Right cardiac atrium (tissue), 5 donors: ENCODE measurements around the gene MAMDC4. TPM values are rescaled to one million over a fixed set of nuclear protein-coding genes. Genes with fewer than 3 reads are reported as not detected.
"Not testable (repeated sequence)": the region's sequence is repeated elsewhere in the genome, so short reads cannot be mapped to it uniquely, and the experiment has no call there.

Source experiments
- ATAC-seq, 2 donors: fragments of 200-7000 bp; cut with Tn5 transposase; one replicate each; pipeline versions ENCODE4 v1.8.0 to v1.9.1; 2020; ENCODE audit warnings: moderate library complexity in 2 of 2, mild to moderate bottlenecking in 1 of 2
- DNase-seq, 3 donors: peaks; one replicate each; pipeline ENCODE4 v3.0.0-alpha.2; 2020
- H3K27ac ChIP-seq: one replicate; pipeline ENCODE4 v1.5.1; 2013; ENCODE audit warnings: mild to moderate bottlenecking, low read length, control low read depth, moderate library complexity
- H3K27me3 ChIP-seq: one replicate; pipeline ENCODE4 v1.6.1; 2013; ENCODE audit not compliant: control insufficient read depth, insufficient read depth
- H3K4me1 ChIP-seq: one replicate; pipeline ENCODE4 v1.6.1; 2013; ENCODE audit warnings: low read length; ENCODE audit not compliant: control insufficient read depth, insufficient read depth
- H3K4me3 ChIP-seq: one replicate; pipeline ENCODE4 v1.5.1; 2013; ENCODE audit warnings: low read length, control low read depth
- H3K9me3 ChIP-seq: one replicate; pipeline ENCODE4 v1.6.1; 2013; ENCODE audit warnings: low read length; ENCODE audit not compliant: control insufficient read depth
- WGBS: extraction: QIAGEN DNeasy Blood & Tissue Kit; methylation state at CpG from one replicate; pipeline ENCODE4 v1.1.7; 2013; 5-methylcytosine and 5-hydroxymethylcytosine counted together
- intact Hi-C, 4 donors: fragments of 100-400 bp; cut with DNase I; formaldehyde crosslinking; loops; one replicate each; pipeline versions ENCODE4 v1.11.0 to v1.14.0; 2022 to 2023
- polyA plus RNA-seq: library from polyadenylated mRNA; stranded (reverse); fragments of 200-250 nt; gene quantifications from one replicate; pipeline ENCODE4 v1.2.3, GENCODE V29; 2013
- total RNA-seq, 4 donors: library from RNA; stranded (reverse); fragmentation: NEBNext Ultra II Directional; extraction: Animal tissue kit (Norgen Biotek cat#: 25700); gene quantifications; one replicate each; pipeline ENCODE4 v1.2.1, GENCODE V29; 2021
- donor health status: healthy with polysubstance abuse.
- donor health status: DM: no; HTN: yes; CAD: no.
- donor health status: DM: no; HTN: no; CAD: no.
- donor health status: DM: no; HTN: yes; CAD: no; lungs with severe emphysema.
- donor health status: DM: yes; HTN: yes; CAD: no.

Gene MAMDC4
- total and polyA plus RNA-seq, 5 donors, result 3.0 to 10.8 (median 5.2) TPM

DNA sequence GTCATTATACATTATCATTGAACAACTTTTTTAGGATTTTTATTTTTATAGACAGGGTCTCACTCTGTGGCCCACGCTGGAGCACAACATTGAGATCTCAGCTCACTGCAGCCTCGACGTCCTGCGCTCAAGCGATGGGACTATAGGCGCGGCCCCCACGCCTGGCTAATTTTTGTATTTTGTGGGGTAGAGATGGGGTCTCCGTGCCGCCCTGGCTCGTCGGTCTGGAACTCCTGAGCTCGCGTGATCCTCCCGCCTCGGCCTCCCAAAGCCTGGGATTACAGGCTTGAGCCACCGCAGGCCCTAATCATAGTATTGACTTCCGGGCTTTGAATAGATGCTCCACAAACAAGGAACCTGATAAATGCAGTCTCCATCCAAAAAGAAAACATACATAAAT lies 15.3 kb downstream of the MAMDC4 start:
- ATAC-seq (no peak), DNase-seq (peak in 1 of 3 donors; percentile 15)
- H3K4me1 ChIP-seq, result peaks cover 7% of the 10 kb centered on the region
- H3K9me3 ChIP-seq, result no peaks in the 10 kb centered on the region
- H3K27me3 ChIP-seq, result no peaks in the 10 kb centered on the region
- 97% methylated on average over 18 of the region's 18 CpGs for WGBS
- H3K27ac ChIP-seq, result no peak overlapping the region
- intact Hi-C loops, result no loop called here
- H3K4me3 ChIP-seq, result no peak overlapping the region

DNA sequence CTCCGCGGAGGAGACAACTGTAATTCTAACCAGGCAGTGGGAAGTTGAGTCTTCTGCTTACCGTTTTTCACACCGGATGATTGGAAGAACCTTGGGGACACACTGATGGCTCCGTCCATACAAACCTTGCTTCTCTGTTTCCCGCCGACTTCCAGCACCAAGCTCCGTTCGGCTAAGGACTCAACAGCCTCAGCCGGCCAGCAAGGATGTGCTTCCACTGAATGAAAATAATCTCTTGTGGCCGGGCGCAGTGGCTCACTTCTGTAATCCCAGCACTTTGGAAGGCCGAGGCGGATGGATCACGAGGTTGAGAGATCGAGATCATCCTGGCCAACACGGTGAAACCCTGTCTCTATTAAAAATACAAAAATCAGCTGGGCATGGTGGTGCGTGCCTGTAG lies 15.8 kb downstream of the MAMDC4 start:
- Histone ChIP-seq H3K9me3 (no peaks in the 10 kb centered on the region), H3K4me1 (peaks cover 7% of the 10 kb centered on the region), H3K4me3 (no peak overlapping the region), H3K27ac (no peak overlapping the region), H3K27me3 (no peaks in the 10 kb centered on the region)
- 98% methylated on average over 18 of the region's 18 CpGs for WGBS
- ATAC-seq (no peak), DNase-seq (peak in 1 of 3 donors; percentile 42)
- intact Hi-C loops, result no loop called here

DNA sequence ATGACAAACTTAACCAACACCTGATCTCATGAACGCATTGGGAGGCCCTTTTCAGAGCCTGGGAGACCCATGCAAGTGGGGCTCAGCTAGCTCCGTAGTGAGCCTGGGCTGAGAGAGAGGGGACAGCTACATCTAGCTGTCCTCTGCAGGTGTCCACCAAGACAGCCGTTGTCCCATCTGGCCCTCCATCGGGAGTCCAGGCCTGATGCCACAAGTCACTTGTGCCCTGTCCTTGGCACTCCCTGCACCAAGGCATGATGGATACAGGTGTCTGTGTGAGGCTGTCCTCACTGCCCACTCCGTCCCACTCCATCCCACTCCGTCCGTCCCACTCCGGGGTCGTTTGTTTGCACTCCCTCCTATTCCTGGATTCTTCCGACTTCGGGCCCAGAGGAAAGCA lies 16.5 kb downstream of the MAMDC4 start:
- H3K27me3 ChIP-seq, result no peaks in the 10 kb centered on the region
- ATAC-seq (no peak), DNase-seq (peak in 1 of 3 donors; percentile 37)
- H3K4me3 ChIP-seq, result no peak overlapping the region
- no peak overlapping the region for H3K27ac ChIP-seq
- intact Hi-C loops, result no loop called here
- H3K9me3 ChIP-seq, result no peaks in the 10 kb centered on the region
- WGBS, result 93% methylated on average over 11 of the region's 11 CpGs
- peaks cover 7% of the 10 kb centered on the region for H3K4me1 ChIP-seq

DNA sequence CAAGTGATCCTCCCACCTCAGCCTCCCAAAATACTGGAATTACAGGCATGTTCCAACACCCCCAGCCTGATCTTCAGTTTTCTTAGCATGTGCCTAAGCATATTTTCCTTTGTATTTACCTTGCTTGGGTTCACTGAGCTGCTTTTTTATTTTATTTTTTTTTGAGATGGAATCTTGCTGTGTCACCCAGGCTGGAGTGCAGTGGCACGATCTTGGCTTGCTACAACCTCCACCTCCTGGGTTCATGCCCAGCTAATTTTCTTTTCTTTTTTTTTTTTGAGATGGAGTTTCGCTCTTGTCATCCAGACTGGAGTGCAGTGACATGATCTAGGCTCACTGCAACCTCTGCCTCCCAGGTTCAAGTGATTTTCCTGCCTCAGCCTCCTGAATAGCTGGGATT lies 17.5 kb downstream of the MAMDC4 start:
- DNase-seq, H3K4me1 ChIP-seq, H3K27me3 ChIP-seq, intact Hi-C loops, H3K27ac ChIP-seq, H3K4me3 ChIP-seq, ATAC-seq, H3K9me3 ChIP-seq: not testable (repeated sequence)
- WGBS, result 94% methylated on average over 2 of the region's 2 CpGs

DNA sequence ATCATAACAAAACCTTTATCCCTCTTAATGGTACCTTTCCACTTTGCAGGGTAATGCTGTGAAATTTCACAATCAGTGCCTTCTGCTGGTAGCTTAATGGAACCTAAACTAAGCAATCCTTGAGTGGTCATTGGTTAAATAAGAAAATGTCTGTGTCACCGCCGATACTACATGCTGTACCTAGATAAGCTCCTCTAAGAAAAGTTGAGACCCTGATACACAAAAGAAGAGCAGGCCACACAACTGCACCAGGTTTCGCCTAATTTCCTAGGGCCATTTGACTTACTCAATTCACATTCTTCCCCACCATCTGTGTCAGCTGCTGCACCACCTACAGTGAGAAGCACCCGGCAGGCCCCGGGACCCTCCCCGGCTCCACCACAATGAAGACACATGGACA lies 23.0 kb downstream of the MAMDC4 start:
- ATAC-seq (no peak), DNase-seq (peak in 1 of 3 donors; percentile 17)
- H3K27me3 ChIP-seq, result no peaks in the 10 kb centered on the region
- intact Hi-C loops, result no loop called here
- H3K4me3 ChIP-seq, result no peak overlapping the region
- H3K27ac ChIP-seq, result no peak overlapping the region
- WGBS, result 95% methylated on average over 6 of the region's 6 CpGs
- H3K9me3 ChIP-seq, result no peaks in the 10 kb centered on the region
- no peaks in the 10 kb centered on the region for H3K4me1 ChIP-seq

DNA sequence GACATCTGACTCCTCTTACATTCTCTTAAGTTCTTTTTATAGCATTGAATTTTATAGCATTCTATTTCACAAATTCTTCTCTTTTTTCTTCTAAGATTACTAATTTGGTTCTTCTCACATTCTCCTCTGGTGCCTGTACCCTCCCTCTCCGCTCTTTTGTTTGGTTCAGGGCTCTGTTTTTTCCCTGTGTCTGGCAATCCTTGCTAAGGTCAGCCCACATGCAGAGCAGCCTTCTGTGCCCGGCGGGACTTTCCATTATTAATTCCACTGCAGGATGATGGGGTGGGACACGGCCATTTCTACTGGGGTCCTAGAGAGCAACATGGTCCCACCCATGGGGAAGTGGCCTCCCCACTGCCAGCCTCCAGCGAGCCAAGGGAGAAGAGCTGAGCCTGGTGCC lies 24.3 kb downstream of the MAMDC4 start:
- Histone ChIP-seq H3K4me1 (no peaks in the 10 kb centered on the region), H3K27me3 (no peaks in the 10 kb centered on the region), H3K27ac (no peak overlapping the region), H3K4me3 (no peak overlapping the region), H3K9me3 (no peaks in the 10 kb centered on the region)
- intact Hi-C loops, result no loop called here
- no peak for ATAC-seq
- peak in 1 of 3 donors; percentile 2 for DNase-seq
- WGBS, result 89% methylated on average over 5 of the region's 5 CpGs

DNA sequence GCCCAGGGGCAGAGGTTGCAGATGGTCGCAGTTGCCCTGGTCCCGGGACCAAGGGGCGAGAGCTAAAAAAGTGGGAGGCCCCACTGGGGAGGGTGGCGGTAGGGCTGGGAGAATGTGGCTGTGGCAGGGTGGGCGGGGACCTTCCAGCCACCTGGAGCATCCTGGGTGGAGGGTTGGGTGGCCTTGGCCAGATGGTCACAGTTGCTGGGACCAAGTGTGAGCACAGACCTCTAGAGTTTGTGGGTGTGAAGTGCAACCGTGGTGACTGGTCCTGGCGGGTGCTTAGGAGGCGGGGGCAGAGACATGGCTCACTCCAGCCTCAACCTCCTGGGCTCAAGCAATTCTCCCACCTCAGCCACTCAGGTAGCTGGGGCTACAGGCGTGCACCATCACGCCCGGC lies 28.5 kb downstream of the MAMDC4 start:
- H3K27ac ChIP-seq, result no peak overlapping the region
- H3K4me3 ChIP-seq, result no peak overlapping the region
- DNase-seq, result peak in 1 of 3 donors; percentile 3
- no peaks in the 10 kb centered on the region for H3K4me1 ChIP-seq
- H3K9me3 ChIP-seq, result no peaks in the 10 kb centered on the region
- intact Hi-C loops, result loop anchor here in 1 of 4 donors (5.0 kb wide), 1 partner anchor 62 kb away; the partner anchor contains the start of gene FBXW5
- peak in 1 of 2 donors; percentile 14 for ATAC-seq
- H3K27me3 ChIP-seq, result no peaks in the 10 kb centered on the region
- WGBS, result 83% methylated on average over 11 of the region's 11 CpGs

DNA sequence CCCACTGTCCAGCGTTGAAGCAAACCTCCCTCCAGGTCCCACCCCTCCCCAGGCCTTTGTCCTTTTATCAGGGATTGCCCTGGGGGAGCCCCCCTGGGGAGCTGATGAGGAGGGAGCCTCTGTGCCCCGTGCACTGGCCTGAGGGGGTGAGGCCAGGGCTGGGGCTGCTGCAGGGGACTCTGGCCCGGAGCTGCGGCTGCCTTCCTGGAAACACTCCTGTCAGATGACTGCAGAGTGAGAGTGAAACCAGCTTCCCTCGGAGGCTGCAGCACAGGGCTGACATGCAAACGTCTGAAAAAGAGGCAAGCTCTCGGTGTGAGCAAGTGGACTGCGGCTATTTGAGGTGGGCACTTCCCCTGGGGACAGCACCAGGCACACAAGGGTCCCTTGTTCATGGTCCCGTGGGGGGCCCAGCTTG lies 29.6 kb downstream of the MAMDC4 start:
- WGBS, result 15% methylated on average over 9 of the region's 9 CpGs
- H3K4me3 ChIP-seq, result no peak overlapping the region
- ATAC-seq (no peak), DNase-seq (peak in 1 of 3 donors; percentile 42)
- no peaks in the 10 kb centered on the region for H3K9me3 ChIP-seq
- H3K27me3 ChIP-seq, result no peaks in the 10 kb centered on the region
- intact Hi-C loops, result loop anchor here in 1 of 4 donors (5.0 kb wide), 1 partner anchor 61 kb away; the partner anchor contains the start of gene FBXW5
- no peaks in the 10 kb centered on the region for H3K4me1 ChIP-seq
- no peak overlapping the region for H3K27ac ChIP-seq

DNA sequence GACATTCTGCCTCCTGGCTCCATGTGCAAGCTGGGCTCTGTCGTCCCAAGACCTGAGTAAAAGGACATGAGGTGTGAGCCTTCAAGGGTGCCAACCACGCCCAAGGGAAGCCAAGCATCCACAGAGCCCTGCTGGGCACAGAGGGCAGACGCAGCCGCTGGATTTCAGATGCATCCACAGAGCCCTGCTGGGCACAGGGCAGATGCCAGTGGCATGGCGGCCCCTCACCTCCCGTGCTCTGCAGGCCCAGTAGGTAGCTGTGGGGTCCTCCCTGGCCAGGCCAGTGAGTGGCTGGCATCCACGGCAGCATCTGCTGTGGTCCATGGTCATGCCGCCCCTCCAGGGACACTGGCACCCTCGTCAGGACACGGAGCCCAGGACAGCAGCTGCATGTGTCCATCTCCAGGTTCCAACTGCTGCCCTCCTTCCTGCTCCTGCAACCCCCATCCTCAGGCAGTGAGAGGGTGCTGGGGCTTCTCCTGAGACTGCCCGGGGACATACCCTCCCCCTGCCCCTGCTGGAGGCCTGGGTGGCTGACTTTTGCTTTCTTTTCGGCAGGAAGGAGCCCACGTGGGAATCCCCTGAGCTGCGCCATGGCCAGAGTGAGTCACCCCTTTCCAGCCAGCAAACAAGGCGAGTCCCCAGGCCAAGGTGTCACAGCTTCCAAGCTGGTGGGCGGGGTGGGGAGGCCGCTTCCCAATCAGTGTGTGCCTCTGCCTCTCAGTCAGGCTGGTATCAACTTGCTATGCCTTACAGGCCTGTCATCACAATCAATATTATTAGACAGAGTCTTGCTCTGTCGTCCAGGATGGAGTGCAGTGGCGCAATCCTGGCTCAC lies 30.2 kb downstream of the MAMDC4 start:
- H3K4me3 ChIP-seq, result no peak overlapping the region
- 54% methylated on average over 19 of the region's 19 CpGs for WGBS
- H3K4me1 ChIP-seq, result no peaks in the 10 kb centered on the region
- peak; percentile 66 to 80 (median 79) for DNase-seq
- no peaks in the 10 kb centered on the region for H3K27me3 ChIP-seq
- H3K27ac ChIP-seq, result no peak overlapping the region
- H3K9me3 ChIP-seq, result no peaks in the 10 kb centered on the region
- intact Hi-C loops, result loop anchor here in 1 of 4 donors (5.0 kb wide), 1 partner anchor 60 kb away; the partner anchor contains the start of gene FBXW5
- peak in 1 of 2 donors; percentile 44 for ATAC-seq

DNA sequence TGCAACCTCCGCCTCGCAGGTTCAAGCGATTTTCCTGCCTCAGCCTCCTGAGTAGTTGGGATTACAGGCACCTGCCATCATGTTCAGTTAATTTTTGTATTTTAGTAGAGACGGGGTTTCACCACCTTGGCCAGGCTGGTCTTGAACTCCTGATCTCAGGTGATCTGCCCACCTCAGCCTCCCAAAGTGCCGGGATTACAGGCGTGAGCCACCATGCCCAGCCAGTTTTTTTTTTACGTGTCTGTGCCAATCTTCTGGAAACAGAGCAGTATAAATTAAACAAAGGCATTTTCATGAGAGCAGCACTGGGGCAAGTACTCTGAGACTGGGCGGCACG lies 30.8 kb downstream of the MAMDC4 start:
- not testable (repeated sequence) for H3K4me3 ChIP-seq
- intact Hi-C loops, result loop anchor here in 1 of 4 donors (5.0 kb wide), 1 partner anchor 59 kb away; the partner anchor contains the start of gene FBXW5
- WGBS, result 79% methylated on average over 9 of the region's 9 CpGs

DNA sequence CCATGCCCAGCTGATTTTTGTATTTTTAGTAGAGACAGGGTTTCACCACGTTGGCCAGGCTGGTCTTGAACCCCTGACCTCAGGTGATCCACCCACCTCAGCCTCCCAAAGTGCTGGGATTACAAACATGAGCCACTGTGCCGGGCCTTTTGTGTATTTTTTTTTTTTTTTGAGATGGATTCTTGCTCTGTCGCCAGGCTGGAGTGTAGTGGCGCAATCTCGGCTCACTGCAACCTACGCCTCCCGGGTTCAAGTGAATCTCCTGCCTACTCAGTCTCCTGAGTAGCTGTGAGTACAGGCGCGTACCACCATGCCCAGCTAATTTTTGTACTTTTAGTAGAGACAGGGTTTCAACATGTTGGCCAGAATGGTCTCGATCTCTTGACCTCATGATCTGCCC lies 31.5 kb downstream of the MAMDC4 start:
- 87% methylated on average over 10 of the region's 10 CpGs for whole genome bisulfite sequencing

More for the DNA sequence above, 30.8 kb downstream of the MAMDC4 start:
- peak in 1 of 3 donors; percentile 22 for DNase-seq
- H3K9me3 ChIP-seq, H3K27ac ChIP-seq, H3K27me3 ChIP-seq, H3K4me1 ChIP-seq, ATAC-seq: not testable (repeated sequence)

More for the DNA sequence above, 31.5 kb downstream of the MAMDC4 start:
- H3K9me3 ChIP-seq, H3K27ac ChIP-seq, H3K27me3 ChIP-seq, H3K4me3 ChIP-seq, H3K4me1 ChIP-seq, DNase-seq, ATAC-seq: not testable (repeated sequence)
- intact Hi-C loops, result loop anchor here in 1 of 4 donors (5.0 kb wide), 1 partner anchor 59 kb away; the partner anchor contains the start of gene FBXW5
